HepG2 (cell line): ENCODE results near the gene REPIN1. TPM values are rescaled to one million over a fixed set of nuclear protein-coding genes. Genes with fewer than 3 reads are reported as not detected.

ENCODE experiments used
- ATAC-seq: fragments of 200-7000 bp; cut with Tn5 transposase; 3 replicates; pipeline ENCODE4 v1.9.1; 2020; ENCODE audit warnings: mild to moderate bottlenecking, moderate library complexity
- BruUV-seq: library from RNA; stranded (reverse); fragments of 400-500 nt; replicated peaks from 2 replicates; lab custom pipeline; 2021; lab: Mats Ljungman, UMichigan
- CTCF ChIA-PET: fragments of 300-600 bp; formaldehyde crosslinking; extraction: SDS; loops from one replicate; lab custom pipeline; 2021; ENCODE audit warnings: low total read pairs, inconsistent platforms, low intra/inter-chr PET ratio; lab: Yijun Ruan, JAX
- POLR2A ChIA-PET: fragments of 350-600 bp; sonication (Branson Sonifier 250); formaldehyde crosslinking; loops from one replicate; lab custom pipeline; 2020; ENCODE audit warnings: antibody characterized with exemption, inconsistent platforms; lab: Yijun Ruan, JAX
- DNase-seq: peaks from one replicate; pipeline ENCODE4 v3.0.0-alpha.2; 2015; ENCODE audit warnings: low spot score
- FAIRE-seq: peaks from 3 replicates; lab custom pipeline; 2011; peaks lifted over from hg19 to GRCh38; lab: Jason Lieb, UNC
- H2AFZ ChIP-seq: one replicate; pipeline ENCODE4 v1.6.1; 2011; ENCODE audit warnings: low read length, inconsistent platforms
- H3K27ac ChIP-seq: fragments of 300-600 bp; 3 replicates; pipeline ENCODE4 v1.8.0; 2011; ENCODE audit warnings: mixed run types, mild to moderate bottlenecking, mixed read lengths, low read length, inconsistent platforms; ENCODE audit not compliant: insufficient read depth; ENCODE audit errors: extremely low read length
- H3K27me3 ChIP-seq, 2 experiments: fragments of 200-600 bp in 1 of 2; 2 replicates in 1 of 2; 3 replicates in 1 of 2; pipeline versions ENCODE4 v1.6.0 to v1.8.0; 2011; ENCODE audit warnings: low read length in 2 of 2, mild to moderate bottlenecking in 2 of 2, moderate library complexity in 2 of 2, inconsistent platforms in 1 of 2; ENCODE audit not compliant: insufficient read depth in 2 of 2, control insufficient read depth in 1 of 2
- H3K36me3 ChIP-seq, 2 experiments: fragments of 200-600 bp in 1 of 2; replicated peaks in 1 of 2; 2 replicates in 1 of 2; 3 replicates in 1 of 2; pipeline versions ENCODE4 v1.5.1 to v1.8.0; 2011; ENCODE audit warnings: low read length in 2 of 2, inconsistent platforms in 1 of 2; ENCODE audit not compliant: insufficient read depth in 2 of 2, control insufficient read depth in 1 of 2
- H3K4me1 ChIP-seq: 2 replicates; pipeline ENCODE4 v1.5.1; 2012; ENCODE audit warnings: low read length, inconsistent platforms; ENCODE audit not compliant: insufficient read depth
- H3K4me2 ChIP-seq: 2 replicates; pipeline ENCODE4 v1.6.0; 2011; ENCODE audit warnings: low read depth, low read length, inconsistent platforms
- H3K4me3 ChIP-seq, 3 experiments: fragments of 200-600 bp in 1 of 3; sonication (generic), shearing (Covaris generic) in 1 of 3; replicated peaks in 1 of 3; 2 replicates each; pipeline ENCODE4 v1.5.1; 2011 to 2016; ENCODE audit warnings: low read length in 3 of 3, inconsistent platforms in 2 of 3, low read depth in 2 of 3, mild to moderate bottlenecking in 2 of 3, control low read depth in 1 of 3, mixed read lengths in 1 of 3; ENCODE audit not compliant: insufficient read depth in 1 of 3
- H3K79me2 ChIP-seq: one replicate; pipeline ENCODE4 v1.6.1; 2011; ENCODE audit warnings: low read length, inconsistent platforms; ENCODE audit not compliant: insufficient read depth
- H3K9ac ChIP-seq: 2 replicates; pipeline ENCODE4 v1.6.0; 2011; ENCODE audit warnings: mild to moderate bottlenecking, low read depth, low read length, inconsistent platforms; ENCODE audit not compliant: insufficient read depth
- H3K9me3 ChIP-seq: 2 replicates; pipeline ENCODE4 v1.5.1; 2012; ENCODE audit warnings: mild to moderate bottlenecking, low read length
- H4K20me1 ChIP-seq: 2 replicates; pipeline ENCODE4 v1.6.0; 2011; ENCODE audit warnings: inconsistent platforms, mild to moderate bottlenecking, low read length, moderate library complexity; ENCODE audit not compliant: insufficient read depth
- CHD2 ChIP-seq: IDR thresholded peaks from 2 replicates; pipeline ENCODE4 v1.6.1; 2011; ENCODE audit warnings: low read depth, low read length, improper control_type of control experiment
- HOXA5 ChIP-seq: sonication (generic); formaldehyde crosslinking; IDR thresholded peaks from 2 replicates; pipeline ENCODE4 v1.4.0; 2020; ENCODE audit warnings: missing genetic modification reagents
- HOXA7 ChIP-seq: sonication (generic); formaldehyde crosslinking; IDR thresholded peaks from 2 replicates; pipeline ENCODE4 v1.8.1; 2022; ENCODE audit warnings: mild to moderate bottlenecking, missing genetic modification reagents, moderate library complexity
- RBM22 ChIP-seq: fragments of 200-400 bp; formaldehyde crosslinking; optimal IDR thresholded peaks from 2 replicates; pipeline ENCODE3; 2017; ENCODE audit warnings: mild to moderate bottlenecking, low read length, moderate library complexity
- RFX5 ChIP-seq: IDR thresholded peaks from 2 replicates; pipeline ENCODE4 v1.6.1; 2011; ENCODE audit warnings: low read depth, low read length, improper control_type of control experiment
- SP5 ChIP-seq: IDR thresholded peaks from 2 replicates; pipeline ENCODE4 v1.6.1; 2016; ENCODE audit warnings: low read depth, borderline replicate concordance
- SYNCRIP ChIP-seq: fragments of 200-400 bp; formaldehyde crosslinking; IDR thresholded peaks from 2 replicates; pipeline ENCODE4 v1.6.1; 2018; ENCODE audit warnings: mild to moderate bottlenecking, low read depth, low read length; ENCODE audit not compliant: insufficient read depth
- ZNF839 ChIP-seq: sonication (generic); formaldehyde crosslinking; IDR thresholded peaks from 2 replicates; pipeline ENCODE4 v1.4.0; 2020; ENCODE audit warnings: missing genetic modification reagents, mild to moderate bottlenecking, borderline replicate concordance
- WGBS: methylation state at CpG from one replicate; pipeline ENCODE4 v1.1.6; 2017; ENCODE audit warnings: low lambda C conversion rate; 5-methylcytosine and 5-hydroxymethylcytosine counted together
- in situ Hi-C: cut with HindIII; loops from 2 replicates; pipeline ENCODE4 v1.10.0; 2017; ENCODE audit warnings: low pct_unique_long_range_greater_than_20kb; ENCODE audit not compliant: extremely low pct_ligation_motif_present
- intact Hi-C: fragments of 100-400 bp; cut with micrococcal nuclease; formaldehyde crosslinking; loops from one replicate; pipeline ENCODE4 v1.10.0; 2022; ENCODE audit not compliant: unreplicated experiment
- polyA plus RNA-seq, 8 experiments: library from polyadenylated mRNA; depleted of rRNA in 3 of 8; stranded (reverse) in 7 of 8; unstranded in 1 of 8; fragments of >200 nt; fragmentation: Illumina TruSeq in 4 of 8; extraction: Trizol in 4 of 8; gene quantifications; 2 replicates each; pipeline versions ENCODE4 v1.2.1 to v1.2.3, GENCODE V29; 2011 to 2016; ENCODE audit warnings: low read depth in 4 of 8, missing spikeins in 1 of 8, mixed read lengths in 1 of 8; ENCODE audit not compliant: insufficient read depth in 1 of 8
- total RNA-seq, 5 experiments: library from RNA; depleted of rRNA; stranded (reverse); fragments of >200 nt; fragmentation: Illumina TruSeq; extraction: Trizol; gene quantifications; 2 replicates each; pipeline ENCODE4 v1.2.3, GENCODE V29; 2016; ENCODE audit warnings: low read depth in 1 of 5
- TF ChIP-seq, protein P1 (sequence below): sonication (generic); formaldehyde crosslinking; IDR thresholded peaks from 2 replicates; pipeline ENCODE4 v1.4.0; 2020; ENCODE audit warnings: missing genetic modification reagents, low read depth, mild to moderate bottlenecking, borderline replicate concordance
- TF ChIP-seq, protein P2 (sequence below): sonication (generic); formaldehyde crosslinking; IDR thresholded peaks from 2 replicates; pipeline ENCODE4 v1.5.1; 2020; ENCODE audit warnings: missing genetic modification reagents, mild to moderate bottlenecking, borderline replicate concordance
- TF ChIP-seq, protein P3 (sequence below): sonication (generic); formaldehyde crosslinking; IDR thresholded peaks from 2 replicates; pipeline ENCODE4 v1.5.0; 2020; ENCODE audit warnings: mild to moderate bottlenecking, missing genetic modification reagents, borderline replicate concordance

REPIN1 gene
- total and polyA plus RNA-seq, 2 of the 13 experiments (the other 11 are each of a cell fraction or from before 2014, with no cell fraction given) = 69.9 to 108 TPM

DNA sequence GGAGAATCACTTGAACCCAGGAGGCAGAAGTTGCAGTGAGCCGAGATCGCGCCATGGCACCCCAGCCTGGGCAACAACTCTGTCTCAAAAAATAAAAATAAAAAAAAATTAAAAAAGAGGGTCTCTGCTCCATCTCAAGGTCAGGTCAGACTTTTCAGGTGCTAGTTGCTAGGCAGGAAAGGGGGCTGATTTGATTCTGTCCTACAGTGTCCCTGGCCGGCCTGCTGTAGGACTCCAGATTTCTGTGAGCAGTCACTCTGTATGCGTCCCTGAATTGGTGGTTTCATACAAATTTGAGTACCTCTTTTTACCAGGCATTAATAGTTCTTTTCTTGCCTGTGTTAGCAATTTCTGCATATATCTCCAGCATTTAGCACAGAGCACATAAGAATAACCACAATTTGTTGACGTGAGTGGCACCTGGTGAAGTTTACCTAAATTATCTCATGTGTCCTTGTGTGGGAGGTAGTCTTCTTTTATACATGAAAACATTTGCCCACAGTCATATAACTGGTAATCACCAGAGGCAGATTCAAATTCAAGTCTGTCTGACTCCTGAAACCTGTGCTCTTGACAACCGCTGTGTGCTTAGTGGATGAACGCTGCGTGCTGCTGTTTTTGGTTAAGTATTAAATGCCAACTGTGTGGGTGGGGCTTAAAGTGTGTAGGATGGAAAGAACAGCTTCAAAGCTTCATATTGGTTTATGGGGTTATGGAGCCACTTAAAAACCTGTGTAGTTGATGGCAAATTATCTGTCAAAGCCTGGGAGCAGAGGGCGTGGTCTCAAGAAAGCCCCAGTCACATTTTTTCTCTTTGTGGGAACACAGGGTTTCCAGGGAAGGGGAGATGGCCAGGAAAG lies 7.3 kb downstream of the REPIN1 start:
- Histone ChIP-seq H3K4me2 (peak overlapping the region; percentile 97), H4K20me1 (no peaks in the 10 kb centered on the region), H3K79me2 (peaks cover 32% of the 10 kb centered on the region), H3K27ac (peak overlapping the region; percentile 97), H3K36me3 (peaks cover 5 to 23% of the 10 kb centered on the region in 2 experiments; a peak in 3 of 5 replicates), H3K4me3 (0 out of 6 replicates have a peak overlapping the region, but pooled peaks of 1 of the 3 experiments have one; percentile 47), H3K9me3 (no peaks in the 10 kb centered on the region), H3K4me1 (peaks cover 73% of the 10 kb centered on the region), H3K27me3 (no peaks in the 10 kb centered on the region), H2AFZ (no peak overlapping the region), H3K9ac (peak overlapping the region; percentile 7; the same call in 1 of the 2 replicates)
- in situ Hi-C loops = no loop called here
- ChIA-PET CTCF (no interaction called here), POLR2A (interaction anchor here (1.3 to 2.0 kb wide), 3 partner anchors 8 to 42 kb away, joined by 3 to 13 read pairs (median 5); no protein-coding TSS in a partner anchor)
- no peak for DNase-seq
- intact Hi-C loops = no loop called here
- peak; percentile 57 for FAIRE-seq
- WGBS = 69% methylated on average over 10 of the region's 10 CpGs
- BruUV-seq = no TSS peak
- ATAC-seq = no peak
- TF ChIP-seq HOXA7 (CRISPR knock-in tag) (no peak), RBM22 (peak; percentile 11), ZNF839 (no peak), HOXA5 (CRISPR knock-in tag) (0 out of 2 replicates have a peak, but pooled peaks have one; percentile 27), SP5 (CRISPR knock-in tag) (no peak), SYNCRIP (no peak), CHD2 (no peak), RFX5 (peak; percentile 49; the same call in 1 of the 2 replicates)
- TF ChIP-seq, protein P1, sequence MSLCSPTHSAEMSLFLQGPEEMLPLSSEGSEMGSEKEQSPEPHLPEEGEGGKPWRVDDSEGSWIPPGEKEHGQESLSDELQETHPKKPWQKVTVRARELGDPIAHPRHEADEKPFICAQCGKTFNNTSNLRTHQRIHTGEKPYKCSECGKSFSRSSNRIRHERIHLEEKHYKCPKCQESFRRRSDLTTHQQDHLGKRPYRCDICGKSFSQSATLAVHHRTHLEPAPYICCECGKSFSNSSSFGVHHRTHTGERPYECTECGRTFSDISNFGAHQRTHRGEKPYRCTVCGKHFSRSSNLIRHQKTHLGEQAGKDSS (CRISPR knock-in tag) = 0 out of 2 replicates have a peak, but pooled peaks have one; percentile 28
- TF ChIP-seq, protein P2, sequence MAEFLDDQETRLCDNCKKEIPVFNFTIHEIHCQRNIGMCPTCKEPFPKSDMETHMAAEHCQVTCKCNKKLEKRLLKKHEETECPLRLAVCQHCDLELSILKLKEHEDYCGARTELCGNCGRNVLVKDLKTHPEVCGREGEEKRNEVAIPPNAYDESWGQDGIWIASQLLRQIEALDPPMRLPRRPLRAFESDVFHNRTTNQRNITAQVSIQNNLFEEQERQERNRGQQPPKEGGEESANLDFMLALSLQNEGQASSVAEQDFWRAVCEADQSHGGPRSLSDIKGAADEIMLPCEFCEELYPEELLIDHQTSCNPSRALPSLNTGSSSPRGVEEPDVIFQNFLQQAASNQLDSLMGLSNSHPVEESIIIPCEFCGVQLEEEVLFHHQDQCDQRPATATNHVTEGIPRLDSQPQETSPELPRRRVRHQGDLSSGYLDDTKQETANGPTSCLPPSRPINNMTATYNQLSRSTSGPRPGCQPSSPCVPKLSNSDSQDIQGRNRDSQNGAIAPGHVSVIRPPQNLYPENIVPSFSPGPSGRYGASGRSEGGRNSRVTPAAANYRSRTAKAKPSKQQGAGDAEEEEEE (CRISPR knock-in tag) = no peak
- TF ChIP-seq, protein P3, sequence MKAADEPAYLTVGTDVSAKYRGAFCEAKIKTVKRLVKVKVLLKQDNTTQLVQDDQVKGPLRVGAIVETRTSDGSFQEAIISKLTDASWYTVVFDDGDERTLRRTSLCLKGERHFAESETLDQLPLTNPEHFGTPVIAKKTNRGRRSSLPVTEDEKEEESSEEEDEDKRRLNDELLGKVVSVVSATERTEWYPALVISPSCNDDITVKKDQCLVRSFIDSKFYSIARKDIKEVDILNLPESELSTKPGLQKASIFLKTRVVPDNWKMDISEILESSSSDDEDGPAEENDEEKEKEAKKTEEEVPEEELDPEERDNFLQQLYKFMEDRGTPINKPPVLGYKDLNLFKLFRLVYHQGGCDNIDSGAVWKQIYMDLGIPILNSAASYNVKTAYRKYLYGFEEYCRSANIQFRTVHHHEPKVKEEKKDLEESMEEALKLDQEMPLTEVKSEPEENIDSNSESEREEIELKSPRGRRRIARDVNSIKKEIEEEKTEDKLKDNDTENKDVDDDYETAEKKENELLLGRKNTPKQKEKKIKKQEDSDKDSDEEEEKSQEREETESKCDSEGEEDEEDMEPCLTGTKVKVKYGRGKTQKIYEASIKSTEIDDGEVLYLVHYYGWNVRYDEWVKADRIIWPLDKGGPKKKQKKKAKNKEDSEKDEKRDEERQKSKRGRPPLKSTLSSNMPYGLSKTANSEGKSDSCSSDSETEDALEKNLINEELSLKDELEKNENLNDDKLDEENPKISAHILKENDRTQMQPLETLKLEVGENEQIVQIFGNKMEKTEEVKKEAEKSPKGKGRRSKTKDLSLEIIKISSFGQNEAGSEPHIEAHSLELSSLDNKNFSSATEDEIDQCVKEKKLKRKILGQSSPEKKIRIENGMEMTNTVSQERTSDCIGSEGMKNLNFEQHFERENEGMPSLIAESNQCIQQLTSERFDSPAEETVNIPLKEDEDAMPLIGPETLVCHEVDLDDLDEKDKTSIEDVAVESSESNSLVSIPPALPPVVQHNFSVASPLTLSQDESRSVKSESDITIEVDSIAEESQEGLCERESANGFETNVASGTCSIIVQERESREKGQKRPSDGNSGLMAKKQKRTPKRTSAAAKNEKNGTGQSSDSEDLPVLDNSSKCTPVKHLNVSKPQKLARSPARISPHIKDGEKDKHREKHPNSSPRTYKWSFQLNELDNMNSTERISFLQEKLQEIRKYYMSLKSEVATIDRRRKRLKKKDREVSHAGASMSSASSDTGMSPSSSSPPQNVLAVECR (CRISPR knock-in tag) = peak; percentile 34; the same call in 1 of the 2 replicates
